DND-41 (cell line): Measurements from ENCODE around the gene RPS27L.

Experiments used
- ATAC-seq: fragments of 200-7000 bp; cut with Tn5 transposase; 3 replicates; pipeline ENCODE4 v1.9.1; 2021; ENCODE audit warnings: low read depth; ENCODE audit not compliant: insufficient read depth
- DNase-seq: peaks from one replicate; pipeline ENCODE4 v3.0.0-alpha.2; 2020
- H2AFZ ChIP-seq: 2 replicates; pipeline ENCODE4 v1.6.0; 2012; ENCODE audit warnings: low read depth, low read length
- H3K27ac ChIP-seq: 2 replicates; pipeline ENCODE4 v1.5.1; 2012; ENCODE audit warnings: low read length, inconsistent platforms
- H3K27me3 ChIP-seq: fragments of 200-600 bp; sonication (generic); 2 replicates; pipeline ENCODE4 v1.6.0; 2012; ENCODE audit warnings: low read length, mild to moderate bottlenecking, inconsistent platforms; ENCODE audit not compliant: insufficient read depth, poor library complexity
- H3K36me3 ChIP-seq: 2 replicates; pipeline ENCODE4 v1.5.1; 2012; ENCODE audit warnings: low read length, inconsistent platforms; ENCODE audit not compliant: insufficient read depth
- H3K4me1 ChIP-seq: 2 replicates; pipeline ENCODE4 v1.5.1; 2012; ENCODE audit warnings: mild to moderate bottlenecking, low read length; ENCODE audit not compliant: insufficient read depth
- H3K4me2 ChIP-seq: 2 replicates; pipeline ENCODE4 v1.6.0; 2012; ENCODE audit warnings: mild to moderate bottlenecking, moderate library complexity, low read length, inconsistent platforms; ENCODE audit not compliant: insufficient read depth
- H3K4me3 ChIP-seq, 2 experiments: fragments of 200-600 bp in 1 of 2; shearing (Covaris generic) in 1 of 2; 2 replicates each; pipeline ENCODE4 v1.5.1; 2012 to 2016; ENCODE audit warnings: inconsistent platforms in 2 of 2, low read length in 2 of 2, mild to moderate bottlenecking in 2 of 2, low read depth in 1 of 2, moderate library complexity in 1 of 2
- H3K79me2 ChIP-seq: 2 replicates; pipeline ENCODE4 v1.6.0; 2012; ENCODE audit warnings: low read length, inconsistent platforms; ENCODE audit not compliant: insufficient read depth
- H3K9ac ChIP-seq: 2 replicates; pipeline ENCODE4 v1.6.0; 2012; ENCODE audit warnings: low read depth, mild to moderate bottlenecking, inconsistent platforms, low read length, moderate library complexity
- H3K9me3 ChIP-seq: 2 replicates; pipeline ENCODE4 v1.5.1; 2012; ENCODE audit warnings: low read length, moderate library complexity, mild to moderate bottlenecking, inconsistent platforms; ENCODE audit not compliant: insufficient read depth, severe bottlenecking
- H4K20me1 ChIP-seq: 2 replicates; pipeline ENCODE4 v1.6.0; 2012; ENCODE audit warnings: low read length; ENCODE audit not compliant: insufficient read depth
- EZH2 ChIP-seq: IDR thresholded peaks from 3 replicates; pipeline ENCODE4 v1.6.1; 2012; ENCODE audit warnings: borderline replicate concordance, low read depth, mild to moderate bottlenecking, moderate library complexity, low read length, inconsistent platforms; ENCODE audit not compliant: severe bottlenecking
- TF ChIP-seq, protein P1 (sequence below): IDR thresholded peaks from 2 replicates; pipeline ENCODE4 v1.5.1; 2012; ENCODE audit warnings: borderline replicate concordance, low read length, moderate library complexity, mild to moderate bottlenecking; ENCODE audit not compliant: poor library complexity, severe bottlenecking; ENCODE audit errors: extremely low read depth

Gene RPS27L

DNA sequence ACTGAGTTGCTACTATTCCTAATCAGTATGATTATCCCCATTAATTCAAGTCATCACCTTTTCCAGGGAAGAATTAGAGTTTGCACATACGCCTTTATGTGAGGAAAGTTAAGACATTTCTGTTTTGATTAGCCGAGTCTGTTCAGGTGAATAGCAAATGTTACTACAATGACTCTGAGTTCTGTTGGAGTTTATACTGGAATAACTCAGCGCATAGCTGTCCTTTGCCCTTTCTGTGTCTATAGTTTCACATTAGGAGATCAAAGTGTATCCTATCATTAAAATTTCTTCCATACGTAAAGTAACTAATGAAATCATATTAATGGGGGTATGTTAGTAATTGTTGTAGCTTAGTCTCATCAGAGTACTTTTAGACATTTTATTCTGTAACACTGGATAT is 37.0 kb upstream of the RPS27L start:
- Histone ChIP-seq H3K27me3 (no peaks in the 10 kb centered on the region), H3K4me3 (peak overlapping the region in 1 of 2 experiments; percentile 49; a peak in 2 of 4 replicates), H3K4me2 (peak overlapping the region; percentile 97), H3K79me2 (peaks cover 94% of the 10 kb centered on the region), H3K27ac (peak overlapping the region; percentile 92), H2AFZ (no peak overlapping the region), H3K9ac (peak overlapping the region; percentile 42), H4K20me1 (0 out of 2 replicates have a peak, but pooled peaks cover 3% of the 10 kb centered on the region), H3K36me3 (no peaks in the 10 kb centered on the region; the same call in 1 of the 2 replicates), H3K4me1 (peaks cover 61% of the 10 kb centered on the region), H3K9me3 (no peaks in the 10 kb centered on the region)
- no peak for TF ChIP-seq EZH2
- TF ChIP-seq, protein P1, sequence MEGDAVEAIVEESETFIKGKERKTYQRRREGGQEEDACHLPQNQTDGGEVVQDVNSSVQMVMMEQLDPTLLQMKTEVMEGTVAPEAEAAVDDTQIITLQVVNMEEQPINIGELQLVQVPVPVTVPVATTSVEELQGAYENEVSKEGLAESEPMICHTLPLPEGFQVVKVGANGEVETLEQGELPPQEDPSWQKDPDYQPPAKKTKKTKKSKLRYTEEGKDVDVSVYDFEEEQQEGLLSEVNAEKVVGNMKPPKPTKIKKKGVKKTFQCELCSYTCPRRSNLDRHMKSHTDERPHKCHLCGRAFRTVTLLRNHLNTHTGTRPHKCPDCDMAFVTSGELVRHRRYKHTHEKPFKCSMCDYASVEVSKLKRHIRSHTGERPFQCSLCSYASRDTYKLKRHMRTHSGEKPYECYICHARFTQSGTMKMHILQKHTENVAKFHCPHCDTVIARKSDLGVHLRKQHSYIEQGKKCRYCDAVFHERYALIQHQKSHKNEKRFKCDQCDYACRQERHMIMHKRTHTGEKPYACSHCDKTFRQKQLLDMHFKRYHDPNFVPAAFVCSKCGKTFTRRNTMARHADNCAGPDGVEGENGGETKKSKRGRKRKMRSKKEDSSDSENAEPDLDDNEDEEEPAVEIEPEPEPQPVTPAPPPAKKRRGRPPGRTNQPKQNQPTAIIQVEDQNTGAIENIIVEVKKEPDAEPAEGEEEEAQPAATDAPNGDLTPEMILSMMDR, result no peak
- DNase-seq (no peak), ATAC-seq (no peak)

DNA sequence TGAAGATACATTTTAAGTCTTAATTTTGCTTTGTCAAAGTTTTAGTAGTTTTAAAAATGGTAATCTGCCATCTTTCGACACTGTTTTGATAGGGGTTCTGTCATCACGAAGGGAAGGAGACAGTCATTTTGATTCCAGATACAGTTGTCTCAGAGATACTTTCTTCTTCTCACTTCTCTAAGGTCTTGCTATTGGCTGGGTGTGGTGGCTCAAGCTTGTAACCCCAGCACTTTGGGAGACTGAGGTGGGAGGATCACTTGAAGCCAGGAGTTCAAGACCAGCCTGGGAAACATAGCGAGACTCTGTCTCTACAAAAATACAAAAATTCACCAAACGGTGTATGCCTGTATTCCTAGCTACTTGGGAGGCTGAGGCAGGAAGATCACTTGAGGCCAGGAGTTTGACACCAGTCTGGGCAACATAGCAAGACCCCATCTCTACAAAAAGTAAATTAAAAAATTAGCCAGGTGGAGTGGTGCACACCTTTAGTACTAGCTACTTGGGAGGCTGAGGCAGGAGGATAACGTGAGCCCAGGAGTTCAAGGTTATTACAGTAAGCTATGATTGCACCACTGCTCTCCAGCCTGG is 35.4 kb upstream of the RPS27L start:
- no peak for TF ChIP-seq EZH2
- Histone ChIP-seq H3K27ac (peak overlapping the region; percentile 93), H3K27me3 (no peaks in the 10 kb centered on the region), H3K9ac (peak overlapping the region; percentile 63), H3K4me2 (peak overlapping the region; percentile 97), H3K79me2 (peaks cover 78% of the 10 kb centered on the region), H3K36me3 (no peaks in the 10 kb centered on the region; the same call in 1 of the 2 replicates), H3K4me3 (peak overlapping the region in 1 of 2 experiments; percentile 16; a peak in 2 of 4 replicates), H3K9me3 (no peaks in the 10 kb centered on the region), H2AFZ (no peak overlapping the region), H3K4me1 (peaks cover 71% of the 10 kb centered on the region), H4K20me1 (0 out of 2 replicates have a peak, but pooled peaks cover 3% of the 10 kb centered on the region)
- DNase-seq (no peak), ATAC-seq (no peak)

DNA sequence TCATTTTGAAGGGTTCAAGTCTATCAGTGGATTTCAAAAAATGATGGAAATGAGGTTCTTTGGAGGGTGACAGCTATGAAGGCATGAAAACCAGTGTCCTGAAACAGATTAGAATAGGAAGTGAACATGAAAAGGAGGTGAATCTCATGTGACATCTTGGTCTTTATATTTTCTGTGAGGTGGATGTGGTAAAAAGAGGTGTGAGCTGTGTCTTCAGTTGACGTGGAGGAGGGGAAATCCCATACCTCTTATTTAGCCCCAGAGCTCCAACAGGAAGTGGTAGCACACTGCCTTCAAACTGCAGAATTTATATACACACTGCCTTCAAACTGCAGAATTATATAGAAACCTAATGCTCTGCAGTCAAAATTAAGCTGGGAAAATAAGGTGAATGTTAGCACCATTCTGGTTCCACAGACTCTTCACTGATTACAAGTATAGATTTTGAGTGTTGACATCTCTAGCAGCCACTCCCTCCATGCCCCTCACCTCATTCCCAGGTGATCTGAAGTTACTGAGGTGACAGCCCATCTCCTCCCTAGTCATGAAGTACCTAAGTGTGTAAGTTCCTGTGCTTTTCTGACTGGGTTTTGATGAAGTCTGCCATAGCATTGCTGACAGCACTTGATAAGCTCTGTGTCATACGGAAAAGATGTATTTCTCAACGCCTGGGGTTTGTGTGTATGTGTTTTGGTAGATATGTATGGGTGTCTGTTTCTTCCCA is 34.8 kb upstream of the RPS27L start:
- Histone ChIP-seq H3K36me3 (no peaks in the 10 kb centered on the region), H3K4me2 (peak overlapping the region; percentile 97), H3K4me3 (peak overlapping the region in 1 of 2 experiments; percentile 96; a peak in 2 of 4 replicates), H3K9me3 (no peaks in the 10 kb centered on the region), H3K9ac (peak overlapping the region; percentile 63), H2AFZ (no peak overlapping the region), H3K27ac (peak overlapping the region; percentile 93), H3K27me3 (no peaks in the 10 kb centered on the region), H4K20me1 (0 out of 2 replicates have a peak, but pooled peaks cover 3% of the 10 kb centered on the region), H3K4me1 (peaks cover 71% of the 10 kb centered on the region), H3K79me2 (peaks cover 71% of the 10 kb centered on the region)
- DNase-seq, result peak; percentile 73
- ATAC-seq, result peak; percentile 70
- no peak for TF ChIP-seq EZH2
- TF ChIP-seq, protein P1, result no peak
